Bronchial epithelial cell (primary cell): ENCODE data around the gene POU2AF3. TPM values are rescaled to one million over a fixed set of nuclear protein-coding genes. Genes with fewer than 3 reads are reported as not detected.
A peak's percentile ranks its signal among the peaks of the same experiment; 100 is the strongest.

Experiments used
- DNase-seq: peaks from one replicate; pipeline ENCODE4 v3.0.0-alpha.2; 2010; ENCODE audit warnings: low read depth
- FAIRE-seq: peaks from 2 replicates; lab custom pipeline; 2011; peaks lifted over from hg19 to GRCh38; lab: Jason Lieb, UNC
- H3K27me3 ChIP-seq: 2 replicates; pipeline ENCODE4 v1.5.1; 2011; ENCODE audit warnings: low read length; ENCODE audit not compliant: control insufficient read depth, insufficient read depth
- H3K36me3 ChIP-seq: 2 replicates; pipeline ENCODE4 v1.5.1; 2011; ENCODE audit warnings: low read length; ENCODE audit not compliant: control insufficient read depth, insufficient read depth
- H3K4me3 ChIP-seq: 2 replicates; pipeline ENCODE4 v1.5.1; 2011; ENCODE audit warnings: mild to moderate bottlenecking, low read depth, low read length, control low read depth
- CTCF ChIP-seq: IDR thresholded peaks from 2 replicates; pipeline ENCODE4 v1.5.1; 2011; ENCODE audit warnings: mild to moderate bottlenecking, moderate library complexity, low read length, control low read depth, inconsistent platforms; ENCODE audit not compliant: insufficient read depth, severe bottlenecking
- total RNA-seq: library from RNA; depleted of rRNA; stranded (reverse); fragments of >200 nt; gene quantifications from 2 replicates; pipeline ENCODE4 v1.2.1, GENCODE V29; 2014

POU2AF3 gene
- total RNA-seq, 1 donor from 2014 or later: not detected

GRCh38 chr11:111325259-111325658, 26.9 kb downstream of the POU2AF3 start:
- TF ChIP-seq CTCF: no peak
- DNase-seq (no peak), FAIRE-seq (no peak)
- Histone ChIP-seq H3K4me3 (no peak overlapping the region), H3K36me3 (no peaks in the 10 kb centered on the region), H3K27me3 (peaks cover 21% of the 10 kb centered on the region)

- Histone ChIP-seq H3K4me3 (no peak overlapping the region), H3K36me3 (no peaks in the 10 kb centered on the region)
- TF ChIP-seq CTCF: no peak
These were observed 28.5 kb downstream of the POU2AF3 start for GRCh38 chr11:111326824-111327223.

GRCh38 chr11:111327908-111328624, 29.7 kb downstream of the POU2AF3 start:
- no peaks in the 10 kb centered on the region for H3K36me3 ChIP-seq
- DNase-seq (peak; percentile 39), FAIRE-seq (no peak)
- TF ChIP-seq CTCF: no peak
- H3K4me3 ChIP-seq: no peak overlapping the region
- peaks cover 7% of the 10 kb centered on the region for H3K27me3 ChIP-seq

More at GRCh38 chr11:111326824-111327223, 28.5 kb downstream of the POU2AF3 start:
- peaks cover 12% of the 10 kb centered on the region for H3K27me3 ChIP-seq
- no peak for DNase-seq
- FAIRE-seq: peak; percentile 18

GRCh38 chr11:111329306-111330204, 31.2 kb downstream of the POU2AF3 start:
- no peak overlapping the region for H3K4me3 ChIP-seq
- no peaks in the 10 kb centered on the region for H3K36me3 ChIP-seq
- FAIRE-seq (no peak), DNase-seq (peak; percentile 27)
- peaks cover 3% of the 10 kb centered on the region for H3K27me3 ChIP-seq
- TF ChIP-seq CTCF: no peak

GRCh38 chr11:111330234-111330893, 32.0 kb downstream of the POU2AF3 start:
- Histone ChIP-seq H3K27me3 (peaks cover 2% of the 10 kb centered on the region), H3K36me3 (no peaks in the 10 kb centered on the region), H3K4me3 (no peak overlapping the region)
- FAIRE-seq: no peak
- TF ChIP-seq CTCF: no peak
- DNase-seq: no peak
